Tibial nerve (tissue), 3 donors: ENCODE data around the gene PGR.

Experiments used
- CTCF ChIP-seq, 5 experiments: fragments of 200-600 bp in 3 of 5; fragments of 450-650 bp in 2 of 5; sonication (generic) in 3 of 5; IDR thresholded peaks; one replicate each; pipeline ENCODE4 v1.5.1; 2016 to 2019; ENCODE audit warnings: antibody characterized with exemption in 5 of 5, mild to moderate bottlenecking in 3 of 5, moderate library complexity in 2 of 5
- POLR2A ChIP-seq, 2 donors: fragments of 450-650 bp; IDR thresholded peaks; one replicate each; pipeline ENCODE4 v1.6.1; 2017; ENCODE audit warnings: antibody characterized with exemption in 2 of 2, mild to moderate bottlenecking in 2 of 2, moderate library complexity in 2 of 2

GRCh38 chr11:101091781-101092180 lies 37.8 kb downstream of the PGR start:
- TF ChIP-seq CTCF (IDR thresholded peaks at IDR 0.05) (no peak), POLR2A (IDR thresholded peaks at IDR 0.05) (no peak)
